ENCODE data around the gene LIN37.

DNA sequence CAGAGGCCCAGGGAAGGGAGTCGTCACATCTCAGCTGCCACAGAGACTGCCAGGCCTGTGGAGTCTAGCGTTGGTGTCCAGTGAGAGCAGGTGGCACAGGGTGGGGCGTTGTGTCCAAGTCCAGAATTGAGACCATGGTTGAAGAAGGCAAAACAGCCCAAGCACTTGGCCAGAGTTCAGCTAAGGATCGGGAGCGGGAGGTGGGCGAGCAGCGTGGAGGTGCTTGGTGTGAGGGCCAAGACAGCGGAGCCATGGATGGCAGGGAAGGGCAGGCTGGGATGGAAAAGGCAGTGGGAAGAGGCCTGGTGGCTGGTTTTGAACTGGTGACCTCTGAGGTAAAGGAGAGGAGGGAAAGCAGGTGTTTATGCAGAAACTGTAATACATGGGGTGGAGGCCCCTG, 14.1 kb upstream of the LIN37 start:
- TF ChIP-seq, protein P1, sequence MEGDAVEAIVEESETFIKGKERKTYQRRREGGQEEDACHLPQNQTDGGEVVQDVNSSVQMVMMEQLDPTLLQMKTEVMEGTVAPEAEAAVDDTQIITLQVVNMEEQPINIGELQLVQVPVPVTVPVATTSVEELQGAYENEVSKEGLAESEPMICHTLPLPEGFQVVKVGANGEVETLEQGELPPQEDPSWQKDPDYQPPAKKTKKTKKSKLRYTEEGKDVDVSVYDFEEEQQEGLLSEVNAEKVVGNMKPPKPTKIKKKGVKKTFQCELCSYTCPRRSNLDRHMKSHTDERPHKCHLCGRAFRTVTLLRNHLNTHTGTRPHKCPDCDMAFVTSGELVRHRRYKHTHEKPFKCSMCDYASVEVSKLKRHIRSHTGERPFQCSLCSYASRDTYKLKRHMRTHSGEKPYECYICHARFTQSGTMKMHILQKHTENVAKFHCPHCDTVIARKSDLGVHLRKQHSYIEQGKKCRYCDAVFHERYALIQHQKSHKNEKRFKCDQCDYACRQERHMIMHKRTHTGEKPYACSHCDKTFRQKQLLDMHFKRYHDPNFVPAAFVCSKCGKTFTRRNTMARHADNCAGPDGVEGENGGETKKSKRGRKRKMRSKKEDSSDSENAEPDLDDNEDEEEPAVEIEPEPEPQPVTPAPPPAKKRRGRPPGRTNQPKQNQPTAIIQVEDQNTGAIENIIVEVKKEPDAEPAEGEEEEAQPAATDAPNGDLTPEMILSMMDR (IDR thresholded peaks at IDR 0.05; ENCODE audit: extremely low read depth in 1 of 2, insufficient read depth in 1 of 2, low read depth in 1 of 2, low read length in 2 of 2), result no peak
- TF ChIP-seq POLR2AphosphoS5 (IDR thresholded peaks at IDR 0.05; ENCODE audit: insufficient read depth, low read depth, low read length) (no peak), FOS (IDR thresholded peaks at IDR 0.05; ENCODE audit: borderline replicate concordance, insufficient read depth, low read length) (no peak)

Measured in endothelial cell of umbilical vein (primary cell).